ENCODE results near the gene MYL6B. TPM values are rescaled to one million over a fixed set of nuclear protein-coding genes. Genes with fewer than 3 reads are reported as not detected.

Gene MYL6B
- total RNA-seq, 4 donors from 2014 or later, result 26.3 to 51.0 (median 37.8) TPM

- no peaks in the 10 kb centered on the region for H3K27me3 ChIP-seq
- WGBS, 2 donors, result 1 to 2% methylated on average over 8 to 37 of the region's 60 CpGs
- H3K4me1 ChIP-seq, result peaks cover 10 to 61% (median 25%) of the 10 kb centered on the region in 3 donors
- TF ChIP-seq POLR2A (IDR thresholded peaks at IDR 0.05), result peak in 3 of 4 donors; percentile 63 to 79 (median 73)
- peak in 3 of 6 experiments; percentile 11 to 25 (median 12) for TF ChIP-seq CTCF (IDR thresholded peaks at IDR 0.05)
- H3K4me3 ChIP-seq, result peak within 1 kb of the TSS; percentile 85 to 97 (median 89)
- intact Hi-C loops (cut with DNase I), result loop anchor here (10.0 kb wide), 1 partner anchor 59 kb away; the partner anchor contains the start of gene RPS26
- peaks cover 3 to 66% (median 22%) of the 10 kb centered on the region in 3 donors for H3K36me3 ChIP-seq
- H3K27ac ChIP-seq, result peak within 1 kb of the TSS; percentile 90 to 95 (median 94)
- no peaks in the 10 kb centered on the region for H3K9me3 ChIP-seq
- peak; percentile 87 for DNase-seq
These were observed 48.1 kb upstream of the MYL6B start, which contains the start of gene PA2G4 for GRCh38 chr12:56104109-56104814. TSS of gene PA2G4 (plus strand) at chr12:56104559. CDS start at chr12:56104738, 179 bp downstream.

GRCh38 chr12:56104815-56105608, 47.4 kb upstream of the MYL6B start:
- Histone ChIP-seq H3K4me3 (peak overlapping the region; percentile 85 to 97 (median 89)), H3K27me3 (no peaks in the 10 kb centered on the region), H3K27ac (peak overlapping the region; percentile 90 to 95 (median 94)), H3K4me1 (peaks cover 10 to 61% (median 25%) of the 10 kb centered on the region in 3 donors), H3K9me3 (no peaks in the 10 kb centered on the region), H3K36me3 (peaks cover 10 to 66% (median 27%) of the 10 kb centered on the region in 3 donors)
- TF ChIP-seq CTCF (IDR thresholded peaks at IDR 0.05) (no peak), POLR2A (IDR thresholded peaks at IDR 0.05) (no peak)
- 0 to 2% methylated on average over 37 to 40 of the region's 40 CpGs for WGBS, 2 donors
- DNase-seq, result no peak
- intact Hi-C loops (cut with DNase I), result loop anchor here (10.0 kb wide), 1 partner anchor 60 kb away; the partner anchor contains the start of gene RPS26

- Histone ChIP-seq H3K4me1 (peaks cover 10 to 66% (median 25%) of the 10 kb centered on the region in 3 donors), H3K36me3 (peaks cover 10 to 66% (median 29%) of the 10 kb centered on the region in 3 donors), H3K4me3 (peak overlapping the region; percentile 85 to 97 (median 89)), H3K9me3 (no peaks in the 10 kb centered on the region), H3K27me3 (no peaks in the 10 kb centered on the region), H3K27ac (peak overlapping the region in 3 of 4 donors; percentile 90 to 95 (median 94))
- DNase-seq, result no peak
- WGBS, 2 donors, result 13 to 16% methylated on average over 2 of the region's 2 CpGs
- no peak for TF ChIP-seq POLR2A (IDR thresholded peaks at IDR 0.05)
- no peak for TF ChIP-seq CTCF (IDR thresholded peaks at IDR 0.05)
- intact Hi-C loops (cut with DNase I), result loop anchor here (10.0 kb wide), 1 partner anchor 61 kb away; the partner anchor contains the start of gene RPS26
These were observed 46.8 kb upstream of the MYL6B start for GRCh38 chr12:56105609-56105902.

GRCh38 chr12:56107242-56107641, 45.1 kb upstream of the MYL6B start:
- Histone ChIP-seq H3K4me3 (no peak overlapping the region), H3K9me3 (no peaks in the 10 kb centered on the region), H3K27ac (no peak overlapping the region), H3K4me1 (peaks cover 10 to 66% (median 25%) of the 10 kb centered on the region in 3 donors), H3K36me3 (peaks cover 23 to 66% (median 46%) of the 10 kb centered on the region in 3 donors), H3K27me3 (no peaks in the 10 kb centered on the region)
- TF ChIP-seq CTCF (IDR thresholded peaks at IDR 0.05) (no peak), POLR2A (IDR thresholded peaks at IDR 0.05) (no peak)
- WGBS, 2 donors, result 89 to 95% methylated on average over 2 to 3 of the region's 3 CpGs
- no peak for DNase-seq
- intact Hi-C loops (cut with DNase I), result loop anchor here (10.0 kb wide), 1 partner anchor 62 kb away; the partner anchor contains the start of gene RPS26
